G401.6 (cell line): Measurements from ENCODE around the gene FAM234A.
"Not testable (repeated sequence)": the region's sequence is repeated elsewhere in the genome, so short reads cannot be mapped to it uniquely, and the experiment has no call there.

Source experiments
- FAIRE-seq: peaks from 2 replicates; lab custom pipeline; 2012; peaks lifted over from hg19 to GRCh38; lab: Jason Lieb, UNC

Gene FAM234A

DNA sequence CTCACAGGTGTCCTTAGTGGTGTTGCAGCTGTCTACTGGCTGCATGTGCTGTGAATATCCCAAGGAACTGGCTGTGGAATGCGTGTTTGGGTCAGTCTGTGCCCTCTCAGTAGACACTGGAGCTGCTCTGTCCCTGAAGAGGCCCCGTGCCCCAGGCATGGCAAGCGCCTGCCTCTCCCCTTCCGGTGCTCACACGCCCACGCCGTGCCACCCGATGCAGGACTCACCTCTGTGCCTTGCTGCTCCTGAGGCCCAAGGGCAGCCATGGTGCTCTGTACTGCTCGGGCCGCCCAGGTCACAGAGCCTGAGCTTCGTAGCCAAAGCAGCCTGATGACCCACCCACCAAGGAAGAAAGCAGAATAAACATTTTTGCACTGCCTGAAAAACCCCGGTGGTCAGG, 31.1 kb downstream of the FAM234A start:
- no peak for FAIRE-seq

DNA sequence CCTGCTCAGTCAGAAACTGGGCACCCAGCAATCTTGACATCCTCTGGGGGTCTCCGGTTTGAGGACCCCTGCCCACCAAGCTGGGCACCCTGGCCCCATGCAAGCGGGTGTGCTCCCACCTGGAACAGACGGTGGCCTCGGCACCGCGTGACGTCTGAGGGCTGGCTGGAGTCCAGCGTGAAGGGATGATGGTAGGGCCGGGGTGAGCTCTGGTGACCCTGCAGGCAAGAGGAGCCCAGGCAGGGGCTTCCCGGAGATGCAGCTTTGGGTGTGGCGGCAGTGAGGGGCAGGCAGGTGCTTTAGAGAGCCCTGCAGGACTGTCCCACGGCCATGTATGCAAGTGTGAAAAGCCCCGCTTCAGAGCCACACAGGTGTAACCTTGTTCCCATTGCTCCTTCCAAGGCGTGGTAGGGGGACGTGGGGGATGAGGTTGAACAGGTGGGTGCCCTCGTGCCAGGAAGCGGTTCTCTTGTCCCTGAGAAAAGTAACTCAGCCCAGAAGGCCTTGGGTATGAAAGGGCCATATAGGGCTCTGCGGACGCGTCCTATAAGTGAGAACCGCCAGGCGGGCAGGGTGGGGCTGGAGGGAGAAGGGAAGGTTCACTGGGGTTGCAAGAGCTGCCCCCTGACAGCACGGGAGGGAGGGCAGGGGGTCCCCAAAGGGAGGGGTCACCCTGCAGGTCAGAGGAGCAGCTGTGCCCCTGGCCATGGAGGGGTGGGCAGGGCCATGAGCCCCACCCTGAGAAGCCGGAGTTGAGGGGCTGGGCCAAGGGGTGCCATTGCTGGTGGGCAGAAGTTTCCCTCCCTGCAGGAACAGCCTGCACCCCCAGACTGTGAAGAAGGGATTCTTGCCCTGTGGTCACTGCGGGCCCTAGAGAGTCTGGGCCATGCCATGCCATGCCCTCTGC, 31.9 kb downstream of the FAM234A start:
- no peak for FAIRE-seq

DNA sequence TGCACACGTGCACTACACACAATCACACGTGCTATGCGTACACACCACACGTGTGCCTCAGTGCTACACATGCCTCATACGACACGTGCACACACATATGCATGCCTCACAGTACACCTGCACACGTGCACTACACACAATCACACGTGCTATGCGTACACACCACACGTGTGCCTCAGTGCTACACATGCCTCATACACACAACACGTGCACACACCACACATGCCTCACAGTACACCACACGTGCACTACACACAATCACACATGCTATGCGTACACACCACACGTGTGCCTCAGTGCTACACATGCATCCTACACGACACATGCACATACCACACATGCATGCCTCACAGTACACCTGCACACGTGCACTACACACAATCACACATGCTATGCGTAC, 32.9 kb downstream of the FAM234A start:
- FAIRE-seq = not testable (repeated sequence)

DNA sequence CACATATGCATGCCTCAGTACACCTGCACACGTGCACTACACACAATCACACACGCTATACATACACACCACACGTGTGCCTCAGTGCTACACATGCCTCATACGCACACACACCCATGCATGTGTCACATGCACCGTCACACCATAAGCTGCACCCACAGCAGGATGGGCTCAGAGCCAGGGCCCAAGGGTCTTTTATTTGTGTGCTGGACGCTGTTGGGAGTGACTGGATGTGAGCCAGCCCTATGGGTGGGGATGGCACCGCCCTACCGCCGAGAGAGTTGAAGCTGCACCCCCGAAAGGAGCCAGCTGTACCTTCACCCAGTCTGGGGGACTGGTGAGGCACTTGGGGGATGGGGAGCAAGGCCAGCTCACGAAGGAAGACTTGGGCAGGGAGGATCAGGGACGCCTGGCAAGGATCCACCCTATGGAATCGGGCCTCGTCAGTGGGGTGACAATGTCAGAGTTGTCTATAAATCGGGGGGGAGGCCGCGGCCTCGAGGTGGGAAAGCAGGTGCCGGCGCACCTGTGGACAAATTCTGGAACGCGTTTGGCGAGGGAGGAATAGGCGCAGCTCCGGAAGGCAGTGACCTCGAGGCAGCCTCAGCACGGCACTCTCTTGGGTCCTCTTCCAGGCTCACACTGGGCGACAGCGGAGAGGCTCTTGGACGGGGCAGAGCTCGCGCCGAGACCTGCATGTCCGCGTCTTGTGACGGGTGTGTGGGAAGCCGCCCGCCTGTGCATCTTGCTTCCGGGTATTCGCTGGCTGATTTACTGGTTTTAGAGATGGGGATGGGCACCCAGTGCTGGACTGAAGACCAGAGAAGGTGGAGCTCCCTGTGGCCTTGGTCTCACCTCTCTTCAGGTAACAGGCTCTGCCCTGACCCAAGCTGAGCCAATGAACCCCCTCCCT, 33.8 kb downstream of the FAM234A start:
- FAIRE-seq = no peak

DNA sequence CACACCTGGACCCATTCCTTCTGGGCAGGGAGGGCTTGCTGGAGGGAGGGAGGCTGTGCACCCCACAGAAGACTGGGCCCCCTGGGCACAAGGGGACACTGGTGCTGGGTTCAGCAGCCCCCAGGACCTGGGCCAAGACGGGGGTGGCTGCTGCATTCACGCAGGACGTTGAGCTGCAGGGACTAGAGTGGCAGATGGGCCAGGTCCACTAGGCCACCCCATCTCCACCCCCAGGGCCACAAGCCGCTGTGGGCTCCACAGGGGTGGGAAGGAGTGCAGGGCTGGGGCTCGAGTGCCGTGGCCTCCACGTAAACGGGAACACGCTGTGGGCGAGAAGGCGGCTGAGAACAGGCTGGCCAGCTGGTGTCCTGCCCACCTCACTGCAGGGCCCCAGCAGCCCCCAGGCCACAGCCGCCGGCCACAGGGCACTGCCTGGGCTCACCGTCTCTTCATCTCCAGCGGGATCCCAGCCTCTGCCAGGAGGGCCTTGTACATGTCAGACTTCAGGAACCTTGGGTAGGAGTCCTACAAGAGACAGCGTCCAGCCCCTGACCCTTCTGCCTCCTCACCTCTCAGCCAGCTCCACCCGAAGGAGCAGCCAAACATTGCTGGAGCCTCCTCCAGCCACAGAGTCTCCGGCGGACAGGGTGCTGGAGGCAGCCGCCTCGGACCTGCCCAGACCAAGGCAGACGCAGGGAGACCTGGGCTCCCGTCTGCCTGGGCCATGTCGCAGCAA, 34.6 kb downstream of the FAM234A start:
- no peak for FAIRE-seq

DNA sequence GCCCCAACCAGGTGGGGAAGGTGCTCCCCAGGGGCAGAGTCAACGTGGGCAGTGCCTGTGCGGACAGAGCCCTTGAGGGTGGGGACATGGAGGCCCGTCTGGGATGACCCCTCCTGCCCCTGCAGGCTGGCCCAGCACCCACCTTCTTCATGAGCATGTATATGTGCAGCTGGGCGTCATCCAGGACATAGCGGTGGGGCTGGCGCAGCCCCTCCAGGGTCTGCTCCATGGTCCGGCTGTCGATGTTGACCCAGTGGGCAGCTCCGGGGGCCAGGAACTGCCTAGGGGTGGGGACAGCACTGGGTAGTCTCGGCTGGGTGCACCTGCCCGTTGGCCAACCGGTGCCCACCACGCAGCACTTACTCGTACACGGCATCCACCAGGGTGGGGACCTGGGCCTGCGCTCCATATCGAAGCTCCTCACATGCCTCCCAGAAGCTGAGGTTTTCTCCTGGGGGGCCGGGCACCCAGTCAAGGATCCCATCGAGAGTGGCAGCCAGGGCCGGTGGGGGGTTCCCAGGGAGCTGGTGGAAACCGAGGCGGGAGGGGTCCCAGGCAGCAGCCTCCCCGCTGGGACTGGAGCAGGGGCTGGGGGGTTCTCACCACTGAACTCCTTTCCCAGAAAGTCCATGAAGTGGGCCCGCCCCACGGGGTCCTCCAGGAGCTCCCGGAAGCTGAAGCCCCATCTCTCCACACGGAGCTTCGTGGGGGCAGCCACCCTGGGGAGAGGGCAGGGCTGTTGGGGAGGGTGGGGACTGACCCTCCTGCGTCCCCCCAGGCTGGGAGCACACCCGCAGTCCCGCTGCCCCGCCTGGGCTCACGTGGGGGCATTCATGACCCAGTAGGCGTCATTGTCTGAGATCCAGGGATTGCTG, 36.0 kb downstream of the FAM234A start:
- FAIRE-seq = no peak

DNA sequence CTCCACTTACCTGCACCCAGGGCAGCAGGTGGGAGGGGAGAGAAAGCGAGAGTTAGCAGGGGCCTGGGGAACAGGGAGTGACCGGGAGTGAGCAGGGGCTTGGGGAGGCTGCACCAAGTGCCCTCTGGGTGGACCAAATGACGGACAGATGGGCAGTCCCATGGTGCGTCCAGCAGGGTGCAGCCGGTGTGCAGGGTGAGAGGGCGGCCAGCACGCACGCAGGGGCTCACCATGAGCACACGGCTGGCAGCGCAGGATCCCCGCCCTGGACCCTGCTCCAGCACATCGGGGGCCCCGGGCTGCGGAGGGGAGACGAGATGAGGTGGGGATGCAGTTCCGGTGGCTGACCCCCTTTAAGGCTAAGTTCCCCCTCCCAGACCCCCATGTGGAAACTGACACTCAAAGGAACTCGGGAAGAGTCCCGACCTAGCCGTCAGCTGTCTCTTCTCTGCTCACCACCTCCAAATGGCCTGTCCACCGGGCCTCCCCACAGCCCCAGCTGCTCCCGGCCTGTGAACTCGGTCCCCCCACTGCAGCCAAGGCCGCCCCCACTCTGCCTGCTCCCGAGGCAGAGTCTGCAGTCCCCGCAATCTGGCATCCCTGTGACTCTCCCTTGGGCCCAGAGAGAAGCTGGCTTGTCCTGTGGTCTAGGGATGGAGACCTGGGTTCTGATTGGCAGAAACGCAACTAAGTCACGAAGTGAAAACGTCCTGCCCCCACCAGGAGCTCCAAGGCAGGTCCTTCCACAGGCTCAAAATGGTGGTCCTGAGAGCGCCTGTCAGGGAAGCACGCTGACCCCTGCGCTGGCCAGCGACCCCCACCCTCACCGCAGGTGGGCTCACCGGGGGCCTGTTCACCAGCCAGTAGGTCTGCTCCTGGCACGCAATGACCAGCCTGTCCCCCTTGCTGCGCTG, 38.3 kb downstream of the FAM234A start:
- no peak for FAIRE-seq

DNA sequence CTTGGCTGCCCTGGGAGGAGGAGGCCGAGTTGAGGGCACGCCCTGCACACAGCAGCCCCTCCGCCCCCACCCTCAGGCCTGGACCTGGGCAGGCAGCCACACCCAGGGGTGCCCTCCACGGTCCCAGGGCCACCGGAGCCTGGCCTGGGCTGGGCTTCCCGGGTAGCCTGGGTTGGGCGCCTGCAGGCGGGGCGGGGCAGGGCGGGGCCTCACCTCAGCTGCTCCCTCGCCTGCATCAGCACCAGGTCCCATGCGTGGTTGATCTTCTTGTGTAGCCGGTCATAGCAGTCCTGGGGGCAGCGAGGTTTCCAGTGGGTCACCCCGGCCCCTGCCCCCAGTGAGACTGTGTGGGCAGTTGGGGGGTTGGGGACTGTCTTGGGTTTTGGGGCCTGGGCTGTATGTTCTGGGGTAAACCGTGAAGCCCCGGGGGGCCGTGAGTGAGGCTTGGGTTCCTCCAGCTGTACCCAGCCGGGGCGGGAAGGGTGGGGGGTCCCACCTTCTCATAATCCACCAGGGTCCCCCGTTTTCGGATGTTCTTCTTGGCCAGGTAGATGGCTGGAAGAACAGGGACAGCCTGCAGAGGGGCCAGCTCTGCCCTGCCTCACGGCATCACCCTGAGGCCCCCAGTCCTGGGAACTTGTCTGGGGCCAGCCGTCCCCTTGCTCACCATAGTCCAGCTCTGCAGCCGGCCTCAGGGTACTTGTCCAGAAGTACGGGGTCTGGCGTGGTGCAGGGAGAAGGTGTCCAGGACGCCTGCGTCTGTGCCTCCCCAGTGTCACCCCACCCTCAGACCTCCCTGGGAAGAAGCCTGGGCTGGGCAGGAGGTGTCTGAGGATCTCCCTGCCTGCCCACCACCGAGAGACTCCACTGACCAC, 39.2 kb downstream of the FAM234A start:
- no peak for FAIRE-seq

DNA sequence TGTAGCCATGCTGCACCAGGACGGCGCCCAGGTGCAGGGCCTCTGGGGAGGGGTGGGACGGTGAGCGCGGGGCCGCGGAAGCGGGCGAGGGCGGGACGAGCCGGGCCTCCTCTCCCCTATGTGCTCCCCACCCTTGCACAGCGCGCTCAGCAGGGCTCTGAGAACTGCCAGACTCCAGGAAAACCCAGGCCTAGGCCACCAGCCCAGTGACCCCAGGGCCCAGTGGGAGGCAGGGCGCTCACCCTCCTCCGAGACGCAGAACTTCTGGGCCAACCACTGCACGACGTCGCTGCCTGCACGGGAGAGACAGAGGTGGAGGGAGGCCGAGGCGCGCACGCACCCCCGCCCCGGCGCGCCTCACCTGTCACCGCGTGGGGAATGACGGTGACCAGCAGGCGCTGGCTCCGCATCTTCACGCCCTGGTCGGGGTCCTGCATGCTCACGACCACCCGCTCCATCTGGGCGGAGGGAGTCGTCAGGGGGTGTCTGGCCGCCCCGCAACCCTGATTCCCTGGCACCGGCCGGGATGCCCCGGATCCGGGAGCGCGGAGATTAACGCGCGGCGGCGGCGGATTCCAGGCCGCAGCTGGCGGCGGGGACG, 40.5 kb downstream of the FAM234A start:
- no peak for FAIRE-seq

DNA sequence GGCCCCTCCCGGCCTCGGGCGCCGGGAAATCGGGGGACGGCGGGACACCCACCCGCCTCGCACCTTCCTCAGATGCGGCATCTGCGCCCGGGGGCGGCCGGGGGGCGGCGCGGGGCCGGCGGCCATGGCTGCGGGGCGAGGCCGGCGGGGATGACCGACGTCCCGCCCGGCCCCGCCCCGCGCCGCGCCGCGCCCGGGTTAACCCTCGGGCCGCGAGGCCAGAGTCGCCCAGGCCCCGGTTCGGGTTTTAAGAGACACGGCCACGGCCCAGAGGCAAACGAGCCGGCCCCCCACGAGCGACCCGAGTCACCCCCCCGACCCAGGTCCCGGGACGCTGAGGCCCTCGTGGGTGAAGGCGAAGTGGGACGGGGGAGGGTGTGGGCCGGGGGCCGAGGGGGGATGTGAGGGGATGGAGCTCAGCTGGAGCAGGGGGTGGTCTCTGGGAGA, 41.2 kb downstream of the FAM234A start, which contains the start of gene RGS11:
RGS11 (minus strand) TSS at position 159 of the 447 bp plus-strand sequence; CDS start at position 126, 33 bp downstream.
- no peak for FAIRE-seq

DNA sequence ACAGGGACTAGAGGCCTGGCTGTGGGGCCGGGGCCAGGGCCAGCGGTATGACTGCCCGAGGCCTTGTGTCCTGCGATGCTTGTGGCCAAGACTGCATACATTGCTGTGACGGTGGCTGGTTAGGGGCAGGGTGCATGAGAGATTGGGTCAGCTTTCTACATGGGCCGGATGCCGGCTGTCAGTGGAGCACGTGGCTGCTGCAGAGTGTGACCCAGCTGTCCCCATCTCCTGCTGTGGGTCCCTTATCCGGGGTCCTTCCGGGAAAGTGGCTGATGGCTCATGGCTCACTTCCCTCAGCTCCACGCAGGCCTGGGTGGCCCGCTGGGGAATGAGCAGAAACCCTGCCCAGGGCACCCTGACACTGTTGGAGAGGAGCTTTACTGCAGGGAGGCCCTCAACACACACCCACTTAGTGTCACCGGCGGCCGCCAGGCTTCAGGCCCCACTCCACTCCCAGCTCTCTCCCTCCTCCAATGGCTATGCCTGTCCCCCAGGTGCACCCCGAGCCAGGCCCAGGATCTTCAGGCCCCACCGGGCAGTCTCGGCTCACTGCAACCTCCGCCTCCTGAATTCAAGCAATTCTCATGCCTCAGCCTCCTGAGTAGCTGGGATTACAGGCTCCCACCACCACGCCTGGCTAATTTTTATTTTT, 41.9 kb downstream of the FAM234A start:
- no peak for FAIRE-seq

DNA sequence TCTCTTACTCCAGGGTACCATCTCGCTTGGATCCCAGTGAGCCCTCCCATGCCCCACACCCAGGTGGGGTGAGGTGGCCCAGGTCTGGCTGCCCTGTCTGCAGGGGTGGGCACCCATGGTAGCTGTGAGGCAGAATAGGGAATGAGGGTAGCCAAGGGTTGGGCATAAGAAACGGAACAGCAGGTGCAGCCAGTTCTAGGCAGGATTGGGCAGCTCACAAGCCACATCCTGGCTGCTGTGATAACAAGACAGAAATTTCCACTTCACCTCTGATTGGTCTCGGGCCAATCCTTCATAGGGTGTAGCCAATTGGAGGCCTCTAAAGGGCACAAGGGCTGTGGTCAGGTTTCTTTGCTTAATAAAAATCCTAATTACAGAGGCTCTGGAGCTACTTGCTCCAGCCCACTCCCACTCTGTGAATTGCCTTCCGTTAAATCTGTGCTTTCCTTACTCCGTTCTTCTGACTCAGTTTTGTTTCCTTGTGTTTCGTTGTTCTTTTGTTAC, 44.3 kb downstream of the FAM234A start:
- peak; percentile 74 for FAIRE-seq

DNA sequence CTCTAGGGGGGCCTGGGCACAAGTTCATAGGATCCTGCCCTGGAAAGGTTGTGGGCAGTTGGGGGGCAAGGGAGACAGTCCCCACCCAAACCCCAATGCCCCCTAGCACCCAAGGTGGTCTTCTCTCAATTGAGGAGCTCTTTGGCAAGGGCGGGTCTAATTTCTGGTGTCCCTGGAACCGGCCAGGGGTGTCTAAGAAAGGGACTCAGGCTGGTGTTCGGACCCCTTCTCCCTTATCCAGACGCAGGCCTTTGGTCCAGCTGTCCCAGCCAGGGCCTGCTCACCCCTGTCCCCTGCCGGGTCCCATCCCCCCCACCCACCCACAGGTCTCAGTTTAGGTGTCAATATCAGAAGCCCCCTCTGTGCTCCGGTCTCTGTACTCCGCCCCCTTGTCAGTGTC, 44.9 kb downstream of the FAM234A start:
- FAIRE-seq = no peak

DNA sequence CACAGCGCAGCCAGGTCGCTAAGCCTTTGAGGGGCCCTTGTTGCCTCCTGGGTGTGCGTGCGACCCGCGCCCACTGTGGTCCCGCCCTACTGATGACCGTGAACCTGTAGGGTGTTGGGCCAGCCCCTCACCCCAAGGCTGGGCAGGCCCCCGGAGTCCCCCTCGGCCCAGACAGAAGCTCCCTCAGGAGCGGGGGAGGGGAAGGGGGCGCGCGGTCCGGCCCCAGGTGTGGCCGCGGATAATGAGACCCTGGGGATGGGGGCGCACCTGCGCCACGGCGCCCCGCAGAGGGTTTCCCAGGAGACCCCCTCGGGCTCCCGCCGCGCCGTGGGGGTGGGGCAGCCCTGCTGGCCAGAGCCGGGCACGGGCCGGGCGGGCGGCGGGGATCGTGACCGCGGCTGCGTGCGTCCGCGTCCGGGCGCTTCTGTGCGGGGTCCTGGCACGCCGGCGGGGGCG, 45.4 kb downstream of the FAM234A start:
- no peak for FAIRE-seq

DNA sequence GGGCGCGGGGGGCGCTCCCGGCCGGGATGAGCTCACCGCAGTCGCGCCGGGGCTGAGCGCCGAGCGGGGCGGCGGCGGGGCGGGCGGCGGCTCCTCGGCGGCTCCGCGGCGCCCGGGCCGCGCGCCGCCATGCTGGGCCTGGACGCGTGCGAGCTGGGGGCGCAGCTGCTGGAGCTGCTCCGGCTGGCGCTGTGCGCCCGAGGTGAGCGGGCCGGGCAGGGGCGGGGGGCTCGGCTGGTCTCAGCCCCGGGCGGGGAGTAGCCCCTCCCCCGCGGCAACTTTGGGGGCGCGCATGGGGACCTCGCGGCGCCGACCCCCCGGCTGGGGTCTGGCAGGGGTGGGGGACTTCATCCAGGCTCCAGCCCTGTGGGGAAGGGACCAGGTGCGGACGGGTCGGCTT, 45.9 kb downstream of the FAM234A start, which contains the start of gene ARHGDIG:
ARHGDIG (plus strand) TSS at position 40 of the 400 bp plus-strand sequence; CDS start at position 130, 90 bp downstream.
- FAIRE-seq = no peak

DNA sequence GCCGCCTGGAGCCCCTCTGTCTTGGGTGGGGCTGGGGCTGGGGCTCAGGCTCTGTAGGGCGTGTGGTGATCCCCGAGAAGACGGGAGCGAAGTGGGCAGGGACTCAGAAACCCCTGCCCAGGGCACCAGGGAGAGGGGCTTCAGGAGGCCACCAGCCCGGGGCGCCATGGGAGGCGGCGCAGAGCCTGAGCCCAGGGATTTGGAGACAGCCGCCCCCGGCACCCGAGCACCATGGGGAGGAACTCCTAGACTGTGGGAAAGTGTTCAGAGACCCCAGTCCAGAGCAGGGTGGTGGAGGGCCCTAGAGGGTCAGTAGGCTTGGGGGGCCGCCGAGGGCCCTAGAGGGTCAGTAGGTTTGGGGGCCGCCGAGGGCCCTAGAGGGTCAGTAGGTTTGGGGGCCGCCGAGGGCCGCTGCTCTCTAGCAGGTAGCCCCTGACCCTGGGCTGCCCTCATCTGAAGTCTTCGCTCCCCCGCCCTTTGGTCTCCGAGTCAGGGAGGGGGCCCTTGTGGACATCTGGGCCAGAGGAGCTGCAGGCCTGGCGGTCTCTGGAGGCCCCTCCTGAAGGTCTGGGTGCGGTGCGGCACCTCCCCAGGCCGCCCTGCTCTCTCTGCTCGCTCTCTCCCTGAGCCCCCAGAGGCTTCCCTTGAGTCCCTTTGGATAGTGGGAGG, 46.5 kb downstream of the FAM234A start:
- no peak for FAIRE-seq

DNA sequence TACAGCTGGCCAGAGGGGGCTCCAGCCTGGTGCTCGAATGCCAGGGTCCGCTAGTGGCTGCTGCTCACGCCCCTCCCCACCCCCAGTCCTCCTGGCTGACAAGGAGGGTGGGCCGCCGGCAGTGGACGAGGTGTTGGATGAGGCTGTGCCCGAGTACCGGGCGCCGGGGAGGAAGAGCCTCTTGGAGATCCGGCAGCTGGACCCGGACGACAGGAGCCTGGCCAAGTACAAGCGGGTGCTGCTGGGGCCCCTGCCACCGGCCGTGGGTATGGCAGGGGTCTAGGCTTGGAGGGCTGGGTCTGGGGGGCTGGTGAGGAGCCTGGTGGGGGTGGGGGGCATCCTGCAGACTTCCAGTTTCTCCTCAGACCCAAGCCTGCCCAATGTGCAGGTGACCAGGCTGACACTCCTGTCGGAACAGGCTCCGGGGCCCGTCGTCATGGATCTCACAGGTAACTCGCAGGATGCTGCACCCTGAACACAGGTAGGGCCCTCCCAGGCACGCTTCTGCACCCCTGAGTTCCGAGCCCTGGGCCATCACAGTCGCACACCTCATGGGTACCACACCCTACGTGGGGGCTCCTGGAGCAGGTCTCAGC, 47.1 kb downstream of the FAM234A start:
- no peak for FAIRE-seq
